ENCODE measurements around the gene PEF1.

PEF1 gene

DNA sequence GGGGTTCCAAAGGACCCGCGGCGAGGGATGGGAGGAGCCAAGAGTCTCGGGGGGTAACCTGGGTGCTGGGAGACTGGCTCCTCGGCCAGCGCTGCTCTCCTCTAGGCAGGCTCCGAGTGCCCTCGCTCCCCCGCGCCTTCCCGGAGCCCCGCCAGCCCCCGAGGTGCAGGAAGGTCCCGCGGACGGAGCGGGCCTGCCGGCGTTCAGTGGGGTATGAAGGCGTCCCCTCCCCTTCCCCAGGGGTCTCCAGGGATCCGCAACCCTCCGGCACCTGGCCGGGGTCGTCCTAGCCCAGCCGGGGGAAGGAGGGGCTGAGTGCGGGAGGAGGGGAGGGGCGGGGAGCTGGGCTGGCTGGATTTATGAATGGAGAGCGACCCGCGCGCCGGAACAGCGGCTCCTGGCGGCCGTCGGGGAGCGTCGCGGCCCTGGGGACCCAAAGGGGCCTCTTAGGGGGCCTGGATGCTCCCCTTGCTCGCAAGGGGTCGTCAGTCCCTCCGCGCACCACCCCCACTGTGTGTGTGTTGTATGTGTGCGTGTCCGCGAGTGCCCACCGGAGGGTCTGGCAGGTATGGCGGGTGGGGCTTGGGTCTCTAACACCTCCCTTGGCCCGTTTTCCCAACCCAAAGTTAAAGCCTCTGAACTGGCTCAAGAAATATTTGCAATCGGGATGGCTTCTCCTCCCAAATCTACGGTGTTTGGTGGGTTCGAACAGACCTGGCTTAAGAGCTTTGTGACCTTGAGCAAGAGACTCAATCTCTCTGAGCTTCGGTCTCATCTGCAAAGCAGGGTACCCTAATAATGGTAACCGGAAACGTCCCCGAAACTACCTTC is 26.5 kb downstream of the PEF1 start:
- DNase-seq (ENCODE audit: extremely low read depth, low read depth) = no peak
- H3K4me3 ChIP-seq (replicated peaks; ENCODE audit: low read depth, low read length) = peak overlapping the region; percentile 42
- peak; percentile 81 for TF ChIP-seq CTCF (IDR thresholded peaks at IDR 0.05; ENCODE audit: low read depth, low read length, missing control alignments)

- H3K4me3 ChIP-seq (replicated peaks; ENCODE audit: low read depth, low read length) = peak within 1 kb of the TSS; percentile 42
- no peak for TF ChIP-seq CTCF (IDR thresholded peaks at IDR 0.05; ENCODE audit: low read depth, low read length, missing control alignments)
- DNase-seq (ENCODE audit: extremely low read depth, low read depth) = no peak
These were observed 27.3 kb downstream of the PEF1 start, which contains the start of gene HCRTR1 for GRCh38 chr1:31617218-31617915. TSS of gene HCRTR1 (plus strand) at chr1:31617689. CDS start at chr1:31619193, 1,504 bp downstream.

DNA sequence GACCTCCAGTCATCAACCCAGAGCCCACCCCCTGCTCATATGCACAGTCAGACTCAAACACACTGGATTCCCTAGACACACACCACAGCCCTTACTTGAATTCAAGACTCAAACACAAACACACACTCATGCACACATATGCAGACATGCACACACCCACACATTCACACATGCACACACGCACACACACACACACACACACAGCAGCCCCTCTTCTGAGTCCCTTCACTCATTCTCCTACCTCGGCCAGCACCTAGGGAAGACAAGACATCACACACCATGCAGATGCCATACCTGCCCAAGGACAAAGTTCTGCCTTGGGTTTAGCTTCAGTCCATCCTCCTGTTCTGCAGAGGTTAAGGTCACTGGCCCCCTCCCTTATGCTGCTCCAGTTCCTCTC is 28.7 kb downstream of the PEF1 start:
- no peak for DNase-seq (ENCODE audit: extremely low read depth, low read depth)
- H3K4me3 ChIP-seq (replicated peaks; ENCODE audit: low read depth, low read length) = no peak overlapping the region
- TF ChIP-seq CTCF (IDR thresholded peaks at IDR 0.05; ENCODE audit: low read depth, low read length, missing control alignments) = no peak

- H3K4me3 ChIP-seq (replicated peaks; ENCODE audit: low read depth, low read length) = no peak overlapping the region
- DNase-seq (ENCODE audit: extremely low read depth, low read depth) = no peak
- no peak for TF ChIP-seq CTCF (IDR thresholded peaks at IDR 0.05; ENCODE audit: low read depth, low read length, missing control alignments)
These were observed 29.3 kb downstream of the PEF1 start for GRCh38 chr1:31615414-31615813.

DNA sequence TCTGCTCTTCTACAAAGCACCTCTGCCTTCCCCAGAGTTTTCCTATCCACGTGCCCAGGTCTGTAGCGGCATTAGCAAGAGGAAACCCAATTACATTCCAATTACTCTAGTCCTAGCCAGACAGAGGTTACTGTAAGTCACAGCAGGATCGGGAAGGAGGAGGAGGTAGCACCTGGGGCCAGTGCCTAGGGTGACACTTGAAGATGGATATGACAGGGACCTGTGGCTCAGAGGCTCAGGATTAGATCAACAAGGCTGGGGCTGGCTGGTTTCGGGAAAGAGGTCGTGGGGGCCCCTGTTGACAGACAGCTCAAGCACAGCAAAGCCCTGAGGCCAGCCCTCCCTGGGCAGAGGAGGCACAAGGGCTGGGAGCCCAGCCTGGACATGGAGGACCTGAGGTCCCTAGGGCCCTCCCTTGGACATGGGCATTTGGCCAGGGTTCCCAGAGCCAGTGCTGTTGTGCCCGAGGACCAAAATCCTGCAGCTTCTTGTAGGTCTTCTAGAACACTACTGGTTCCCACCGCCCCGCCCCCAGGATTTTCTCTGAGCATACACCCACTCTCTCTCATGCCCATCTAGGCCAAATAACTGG is 30.2 kb downstream of the PEF1 start:
- DNase-seq (ENCODE audit: extremely low read depth, low read depth) = no peak
- TF ChIP-seq CTCF (IDR thresholded peaks at IDR 0.05; ENCODE audit: low read depth, low read length, missing control alignments) = no peak
- no peak overlapping the region for H3K4me3 ChIP-seq (replicated peaks; ENCODE audit: low read depth, low read length)

DNA sequence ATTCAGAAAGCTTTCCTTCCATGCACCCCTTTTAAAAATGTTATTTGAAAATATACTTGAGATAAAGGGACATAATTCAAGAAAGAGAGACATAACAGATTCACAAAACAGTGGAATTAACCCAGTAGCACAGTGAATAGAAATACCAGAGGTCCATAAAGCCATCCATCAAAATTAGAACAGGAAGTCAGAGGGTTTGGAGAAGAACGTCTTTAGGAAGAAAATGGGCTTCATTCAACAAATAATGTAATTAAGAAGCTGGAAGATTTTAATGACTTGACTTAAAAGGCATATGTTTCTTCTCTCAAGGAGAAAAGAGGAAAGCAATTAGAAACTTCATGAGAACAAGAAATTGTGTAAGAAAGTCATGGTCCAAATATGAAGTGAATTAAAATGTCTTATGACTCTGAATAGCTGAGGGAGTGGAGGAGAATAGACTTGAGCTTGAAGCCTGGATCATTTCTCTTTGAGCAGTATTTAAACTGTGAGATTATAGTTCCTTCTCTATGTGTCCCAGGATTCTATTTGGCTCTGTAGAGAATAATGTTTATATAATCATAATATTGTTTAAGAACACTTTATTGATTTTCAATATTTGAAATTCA is 35.1 kb downstream of the PEF1 start:
- no peak for DNase-seq (ENCODE audit: extremely low read depth, low read depth)
- H3K4me3 ChIP-seq (replicated peaks; ENCODE audit: low read depth, low read length) = no peak overlapping the region
- TF ChIP-seq CTCF (IDR thresholded peaks at IDR 0.05; ENCODE audit: low read depth, low read length, missing control alignments) = no peak
